Adrenal gland (tissue), 5 donors: ENCODE measurements around the gene DNAH3.

Experiments used
- POLR2A ChIP-seq, 2 donors: fragments of 450-650 bp; IDR thresholded peaks; one replicate each; pipeline ENCODE4 v1.6.1; 2017; ENCODE audit warnings: antibody characterized with exemption in 2 of 2, mild to moderate bottlenecking in 2 of 2, moderate library complexity in 1 of 2
- TF ChIP-seq, protein P1 (sequence below), 6 experiments: fragments of 450-650 bp in 4 of 6; fragments of 200-600 bp in 2 of 6; sonication (generic) in 1 of 6; IDR thresholded peaks; 1 replicate in 5 of 6; 2 replicates in 1 of 6; pipeline versions ENCODE4 v1.5.1 to v1.8.0; 2016 to 2021; ENCODE audit warnings: antibody characterized with exemption in 6 of 6, mild to moderate bottlenecking in 2 of 6, moderate library complexity in 1 of 6
- donor health status: DM: no; HTN: no; CAD: no.

DNA sequence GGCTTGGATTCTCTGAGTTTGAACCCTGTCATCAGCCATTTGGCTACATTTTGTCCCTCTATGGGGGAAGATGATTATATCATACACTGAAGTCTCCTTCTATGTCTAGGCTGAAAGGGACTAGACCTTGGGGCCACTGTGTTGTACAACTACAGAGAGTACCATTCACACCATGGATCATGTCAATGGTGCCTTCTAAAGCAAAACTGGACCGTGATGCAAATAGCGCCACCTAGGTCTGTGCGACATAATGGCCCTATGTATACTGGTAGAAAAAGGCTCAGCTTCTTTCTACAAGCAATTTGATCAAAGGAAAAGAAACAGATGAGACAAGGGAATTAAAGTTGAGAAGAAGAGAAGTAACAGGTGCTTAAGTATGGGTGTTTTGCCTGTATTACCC is 149.4 kb downstream of the DNAH3 start:
- TF ChIP-seq, protein P1, sequence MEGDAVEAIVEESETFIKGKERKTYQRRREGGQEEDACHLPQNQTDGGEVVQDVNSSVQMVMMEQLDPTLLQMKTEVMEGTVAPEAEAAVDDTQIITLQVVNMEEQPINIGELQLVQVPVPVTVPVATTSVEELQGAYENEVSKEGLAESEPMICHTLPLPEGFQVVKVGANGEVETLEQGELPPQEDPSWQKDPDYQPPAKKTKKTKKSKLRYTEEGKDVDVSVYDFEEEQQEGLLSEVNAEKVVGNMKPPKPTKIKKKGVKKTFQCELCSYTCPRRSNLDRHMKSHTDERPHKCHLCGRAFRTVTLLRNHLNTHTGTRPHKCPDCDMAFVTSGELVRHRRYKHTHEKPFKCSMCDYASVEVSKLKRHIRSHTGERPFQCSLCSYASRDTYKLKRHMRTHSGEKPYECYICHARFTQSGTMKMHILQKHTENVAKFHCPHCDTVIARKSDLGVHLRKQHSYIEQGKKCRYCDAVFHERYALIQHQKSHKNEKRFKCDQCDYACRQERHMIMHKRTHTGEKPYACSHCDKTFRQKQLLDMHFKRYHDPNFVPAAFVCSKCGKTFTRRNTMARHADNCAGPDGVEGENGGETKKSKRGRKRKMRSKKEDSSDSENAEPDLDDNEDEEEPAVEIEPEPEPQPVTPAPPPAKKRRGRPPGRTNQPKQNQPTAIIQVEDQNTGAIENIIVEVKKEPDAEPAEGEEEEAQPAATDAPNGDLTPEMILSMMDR (IDR thresholded peaks at IDR 0.05) = peak in 4 of 6 experiments; percentile 31 to 45 (median 44)
- no peak for TF ChIP-seq POLR2A (IDR thresholded peaks at IDR 0.05)
